Measurements from ENCODE around the gene MPC1.

DNA sequence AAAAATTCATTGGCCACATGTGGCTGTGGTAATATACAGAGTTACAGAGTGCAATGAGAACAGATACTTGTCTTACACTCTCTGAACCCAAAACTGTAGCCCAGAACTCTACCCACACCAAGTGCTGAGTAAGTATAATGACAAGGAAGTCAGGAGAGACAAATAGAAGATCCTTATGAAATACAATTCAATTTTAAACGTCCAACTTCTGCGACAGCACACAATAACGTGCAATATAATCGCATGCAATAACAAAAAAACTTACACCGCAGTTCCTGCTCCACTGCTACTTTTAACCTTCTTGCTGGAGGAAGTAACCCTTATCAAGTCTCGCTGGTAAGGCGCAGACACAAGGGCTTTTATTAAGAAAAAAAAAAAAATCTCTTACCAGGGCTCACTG is 41.3 kb downstream of the MPC1 start:
- no peak for TF ChIP-seq TCF12 (IDR thresholded peaks at IDR 0.05; ENCODE audit: low read depth)
- no peak for TF ChIP-seq EGR1 (IDR thresholded peaks at IDR 0.05)
